Astrocyte (in vitro differentiated cells and primary cell): ENCODE measurements around the gene PCLO. TPM values are rescaled to one million over a fixed set of nuclear protein-coding genes. Genes with fewer than 3 reads are reported as not detected.

ENCODE experiments used
- DNase-seq: peaks from one replicate; pipeline ENCODE4 v3.0.0-alpha.2; 2010; ENCODE audit warnings: low read depth
- FAIRE-seq: peaks from 2 replicates; lab custom pipeline; 2011; peaks lifted over from hg19 to GRCh38; lab: Jason Lieb, UNC
- H2AFZ ChIP-seq: 2 replicates; pipeline ENCODE4 v1.6.0; 2012; ENCODE audit warnings: low read depth, low read length, inconsistent platforms
- H3K27ac ChIP-seq: 2 replicates; pipeline ENCODE4 v1.5.1; 2011; ENCODE audit warnings: low read depth, low read length, inconsistent platforms
- H3K27me3 ChIP-seq: 2 replicates; pipeline ENCODE4 v1.6.0; 2011; ENCODE audit warnings: low read length, inconsistent platforms; ENCODE audit not compliant: insufficient read depth
- H3K36me3 ChIP-seq: 2 replicates; pipeline ENCODE4 v1.5.1; 2011; ENCODE audit warnings: low read length, inconsistent platforms; ENCODE audit not compliant: insufficient read depth
- H3K4me1 ChIP-seq: 2 replicates; pipeline ENCODE4 v1.5.1; 2011; ENCODE audit warnings: low read length, inconsistent platforms; ENCODE audit not compliant: insufficient read depth
- H3K4me2 ChIP-seq: 2 replicates; pipeline ENCODE4 v1.6.0; 2012; ENCODE audit warnings: low read length, inconsistent platforms
- H3K4me3 ChIP-seq: 2 replicates; pipeline ENCODE4 v1.5.1; 2011; ENCODE audit warnings: low read depth, mild to moderate bottlenecking, low read length, inconsistent platforms; ENCODE audit not compliant: insufficient read depth
- H3K79me2 ChIP-seq: 2 replicates; pipeline ENCODE4 v1.6.0; 2012; ENCODE audit warnings: mild to moderate bottlenecking, low read length, inconsistent platforms; ENCODE audit not compliant: insufficient read depth
- H3K9ac ChIP-seq: 2 replicates; pipeline ENCODE4 v1.6.0; 2012; ENCODE audit warnings: mild to moderate bottlenecking, low read length, inconsistent platforms
- H3K9me3 ChIP-seq: 2 replicates; pipeline ENCODE4 v1.5.1; 2012; ENCODE audit warnings: low read depth, mild to moderate bottlenecking, low read length, inconsistent platforms; ENCODE audit not compliant: insufficient read depth
- H4K20me1 ChIP-seq: 2 replicates; pipeline ENCODE4 v1.6.0; 2012; ENCODE audit warnings: low read length, inconsistent platforms; ENCODE audit not compliant: insufficient read depth
- H3K27ac Mint-ChIP-seq: one replicate; pipeline ENCODE4 v1.8.0; 2021; ENCODE audit warnings: mild to moderate bottlenecking, mixed read lengths; ENCODE audit not compliant: unreplicated experiment
- H3K27me3 Mint-ChIP-seq: one replicate; pipeline ENCODE4 v1.8.0; 2021; ENCODE audit warnings: low read depth, mixed read lengths; ENCODE audit not compliant: unreplicated experiment
- H3K36me3 Mint-ChIP-seq: one replicate; pipeline ENCODE4 v1.8.0; 2021; ENCODE audit warnings: low read depth, mixed read lengths; ENCODE audit not compliant: unreplicated experiment
- H3K4me1 Mint-ChIP-seq: one replicate; pipeline ENCODE4 v1.8.0; 2021; ENCODE audit warnings: low read depth, mixed read lengths; ENCODE audit not compliant: unreplicated experiment
- H3K4me3 Mint-ChIP-seq: one replicate; pipeline ENCODE4 v1.8.0; 2021; ENCODE audit warnings: mild to moderate bottlenecking, moderate library complexity, mixed read lengths; ENCODE audit not compliant: unreplicated experiment
- H3K9me3 Mint-ChIP-seq: one replicate; pipeline ENCODE4 v1.8.0; 2021; ENCODE audit warnings: mild to moderate bottlenecking, mixed read lengths; ENCODE audit not compliant: unreplicated experiment
- EZH2 ChIP-seq: IDR thresholded peaks from 2 replicates; pipeline ENCODE4 v1.6.1; 2012; ENCODE audit warnings: mild to moderate bottlenecking, low read length, inconsistent platforms; ENCODE audit not compliant: insufficient read depth
- total RNA-seq: library from RNA; stranded (reverse); gene quantifications from 2 replicates; pipeline ENCODE4 v1.2.1, GENCODE V29; 2021
- TF ChIP-seq, protein P1 (sequence below): IDR thresholded peaks from 2 replicates; pipeline ENCODE4 v1.5.1; 2011; ENCODE audit warnings: low read depth, mild to moderate bottlenecking, inconsistent platforms, low read length, moderate library complexity; ENCODE audit not compliant: insufficient read depth

PCLO gene
- total RNA-seq, 1 donor from 2014 or later: 3.0 TPM

- Mint-ChIP-seq H3K27me3 (no peaks in the 10 kb centered on the region), H3K36me3 (no peaks in the 10 kb centered on the region), H3K4me3 (peak overlapping the region; percentile 63), H3K9me3 (no peaks in the 10 kb centered on the region), H3K27ac (no peak overlapping the region), H3K4me1 (no peaks in the 10 kb centered on the region)
- H3K9ac ChIP-seq: no peak overlapping the region
- H3K4me1 ChIP-seq: no peaks in the 10 kb centered on the region
- FAIRE-seq (no peak), DNase-seq (no peak)
- H3K36me3 ChIP-seq: no peaks in the 10 kb centered on the region
- H4K20me1 ChIP-seq: no peaks in the 10 kb centered on the region
- no peaks in the 10 kb centered on the region for H3K79me2 ChIP-seq
- H3K27ac ChIP-seq: no peak overlapping the region
- H3K27me3 ChIP-seq: no peaks in the 10 kb centered on the region
- H3K9me3 ChIP-seq: no peaks in the 10 kb centered on the region
- H2AFZ ChIP-seq: no peak overlapping the region
- no peak overlapping the region for H3K4me2 ChIP-seq
- no peak overlapping the region for H3K4me3 ChIP-seq
- TF ChIP-seq, protein P1, sequence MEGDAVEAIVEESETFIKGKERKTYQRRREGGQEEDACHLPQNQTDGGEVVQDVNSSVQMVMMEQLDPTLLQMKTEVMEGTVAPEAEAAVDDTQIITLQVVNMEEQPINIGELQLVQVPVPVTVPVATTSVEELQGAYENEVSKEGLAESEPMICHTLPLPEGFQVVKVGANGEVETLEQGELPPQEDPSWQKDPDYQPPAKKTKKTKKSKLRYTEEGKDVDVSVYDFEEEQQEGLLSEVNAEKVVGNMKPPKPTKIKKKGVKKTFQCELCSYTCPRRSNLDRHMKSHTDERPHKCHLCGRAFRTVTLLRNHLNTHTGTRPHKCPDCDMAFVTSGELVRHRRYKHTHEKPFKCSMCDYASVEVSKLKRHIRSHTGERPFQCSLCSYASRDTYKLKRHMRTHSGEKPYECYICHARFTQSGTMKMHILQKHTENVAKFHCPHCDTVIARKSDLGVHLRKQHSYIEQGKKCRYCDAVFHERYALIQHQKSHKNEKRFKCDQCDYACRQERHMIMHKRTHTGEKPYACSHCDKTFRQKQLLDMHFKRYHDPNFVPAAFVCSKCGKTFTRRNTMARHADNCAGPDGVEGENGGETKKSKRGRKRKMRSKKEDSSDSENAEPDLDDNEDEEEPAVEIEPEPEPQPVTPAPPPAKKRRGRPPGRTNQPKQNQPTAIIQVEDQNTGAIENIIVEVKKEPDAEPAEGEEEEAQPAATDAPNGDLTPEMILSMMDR: no peak
- TF ChIP-seq EZH2: no peak
Observed at GRCh38 chr7:83161186-83161585, 1.5 kb downstream of the PCLO start.

DNA sequence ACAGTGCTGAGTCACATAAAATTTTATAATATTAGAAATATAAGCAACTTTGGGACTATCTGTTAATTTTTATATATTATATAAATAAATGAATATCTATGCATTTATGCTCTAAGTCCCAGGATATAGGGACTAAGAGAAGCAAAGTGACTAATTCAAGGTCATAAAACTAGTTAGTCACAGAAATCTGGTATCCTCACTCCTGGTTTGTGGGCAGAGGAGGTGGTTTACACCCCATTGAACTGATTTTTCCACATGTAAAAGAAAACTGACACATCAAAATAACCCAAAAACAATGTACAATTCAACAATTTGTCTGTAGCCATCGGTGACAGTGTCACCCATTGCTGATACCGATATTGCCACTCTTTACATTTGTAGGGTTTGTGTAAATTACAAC is 3.0 kb downstream of the PCLO start:
- H3K9me3 Mint-ChIP-seq: no peaks in the 10 kb centered on the region
- no peak overlapping the region for H3K27ac Mint-ChIP-seq
- FAIRE-seq (no peak), DNase-seq (no peak)
- Histone ChIP-seq H4K20me1 (no peaks in the 10 kb centered on the region), H3K9ac (no peak overlapping the region), H3K79me2 (no peaks in the 10 kb centered on the region), H3K9me3 (no peaks in the 10 kb centered on the region), H3K36me3 (no peaks in the 10 kb centered on the region), H3K4me3 (no peak overlapping the region), H3K4me2 (no peak overlapping the region), H3K27me3 (no peaks in the 10 kb centered on the region), H3K4me1 (no peaks in the 10 kb centered on the region), H2AFZ (no peak overlapping the region), H3K27ac (no peak overlapping the region)
- H3K36me3 Mint-ChIP-seq: peaks cover 7% of the 10 kb centered on the region
- no peaks in the 10 kb centered on the region for H3K4me1 Mint-ChIP-seq
- no peak overlapping the region for H3K4me3 Mint-ChIP-seq
- no peaks in the 10 kb centered on the region for H3K27me3 Mint-ChIP-seq
- TF ChIP-seq EZH2: no peak
- TF ChIP-seq, protein P1: no peak

DNA sequence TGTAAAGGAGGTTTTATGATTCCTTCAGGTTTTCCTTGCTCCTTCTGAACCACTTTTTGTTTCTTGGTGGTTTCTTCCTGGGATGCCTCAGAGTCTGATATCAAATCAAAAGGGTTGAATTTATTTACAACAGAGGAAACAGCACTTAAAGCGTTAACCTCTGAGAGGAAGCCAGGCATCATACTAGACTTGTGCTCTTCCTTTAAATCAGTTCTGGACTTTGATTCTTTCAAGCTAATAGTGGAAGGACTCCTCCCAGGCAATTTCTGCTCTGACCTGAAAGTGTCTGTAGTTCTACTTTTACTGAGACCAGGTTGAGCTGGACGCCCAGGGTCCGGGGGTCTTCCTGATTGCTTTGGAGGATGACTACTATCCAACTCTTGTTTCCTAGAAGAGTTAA is 6.7 kb downstream of the PCLO start:
- DNase-seq (no peak), FAIRE-seq (no peak)
- no peaks in the 10 kb centered on the region for H3K27me3 Mint-ChIP-seq
- no peak overlapping the region for H3K4me3 Mint-ChIP-seq
- H3K27ac ChIP-seq: no peak overlapping the region
- peaks cover 7% of the 10 kb centered on the region for H3K36me3 Mint-ChIP-seq
- H3K36me3 ChIP-seq: no peaks in the 10 kb centered on the region
- TF ChIP-seq EZH2: no peak
- TF ChIP-seq, protein P1: no peak
- no peaks in the 10 kb centered on the region for H3K9me3 Mint-ChIP-seq
- no peaks in the 10 kb centered on the region for H3K9me3 ChIP-seq
- no peaks in the 10 kb centered on the region for H4K20me1 ChIP-seq
- H2AFZ ChIP-seq: no peak overlapping the region
- no peak overlapping the region for H3K4me2 ChIP-seq
- no peak overlapping the region for H3K4me3 ChIP-seq
- H3K79me2 ChIP-seq: no peaks in the 10 kb centered on the region
- H3K4me1 Mint-ChIP-seq: no peaks in the 10 kb centered on the region
- no peak overlapping the region for H3K27ac Mint-ChIP-seq
- no peaks in the 10 kb centered on the region for H3K27me3 ChIP-seq
- H3K4me1 ChIP-seq: no peaks in the 10 kb centered on the region
- H3K9ac ChIP-seq: no peak overlapping the region
